ENCODE results near the gene PLLP.

Gene PLLP

GRCh38 chr16:57213462-57213861, 71.0 kb downstream of the PLLP start:
- no peak for DNase-seq

- no peak for DNase-seq
Observed at GRCh38 chr16:57209780-57210179, 74.7 kb downstream of the PLLP start.

GRCh38 chr16:57208926-57209325, 75.5 kb downstream of the PLLP start:
- no peak for DNase-seq
